A549 treated with CORT108297 at 1 μM for 4 hours (cell line): ENCODE data around the gene TECPR2. TPM values are rescaled to one million over a fixed set of nuclear protein-coding genes. Genes with fewer than 3 reads are reported as not detected.

Experiments
- total RNA-seq: library from RNA; stranded (reverse); fragments of 200-300 nt; extraction: Qiagen RNA extraction; gene quantifications from 5 replicates; pipeline ENCODE4 v1.2.3, GENCODE V29; 2022

The TECPR2 gene, protein sequence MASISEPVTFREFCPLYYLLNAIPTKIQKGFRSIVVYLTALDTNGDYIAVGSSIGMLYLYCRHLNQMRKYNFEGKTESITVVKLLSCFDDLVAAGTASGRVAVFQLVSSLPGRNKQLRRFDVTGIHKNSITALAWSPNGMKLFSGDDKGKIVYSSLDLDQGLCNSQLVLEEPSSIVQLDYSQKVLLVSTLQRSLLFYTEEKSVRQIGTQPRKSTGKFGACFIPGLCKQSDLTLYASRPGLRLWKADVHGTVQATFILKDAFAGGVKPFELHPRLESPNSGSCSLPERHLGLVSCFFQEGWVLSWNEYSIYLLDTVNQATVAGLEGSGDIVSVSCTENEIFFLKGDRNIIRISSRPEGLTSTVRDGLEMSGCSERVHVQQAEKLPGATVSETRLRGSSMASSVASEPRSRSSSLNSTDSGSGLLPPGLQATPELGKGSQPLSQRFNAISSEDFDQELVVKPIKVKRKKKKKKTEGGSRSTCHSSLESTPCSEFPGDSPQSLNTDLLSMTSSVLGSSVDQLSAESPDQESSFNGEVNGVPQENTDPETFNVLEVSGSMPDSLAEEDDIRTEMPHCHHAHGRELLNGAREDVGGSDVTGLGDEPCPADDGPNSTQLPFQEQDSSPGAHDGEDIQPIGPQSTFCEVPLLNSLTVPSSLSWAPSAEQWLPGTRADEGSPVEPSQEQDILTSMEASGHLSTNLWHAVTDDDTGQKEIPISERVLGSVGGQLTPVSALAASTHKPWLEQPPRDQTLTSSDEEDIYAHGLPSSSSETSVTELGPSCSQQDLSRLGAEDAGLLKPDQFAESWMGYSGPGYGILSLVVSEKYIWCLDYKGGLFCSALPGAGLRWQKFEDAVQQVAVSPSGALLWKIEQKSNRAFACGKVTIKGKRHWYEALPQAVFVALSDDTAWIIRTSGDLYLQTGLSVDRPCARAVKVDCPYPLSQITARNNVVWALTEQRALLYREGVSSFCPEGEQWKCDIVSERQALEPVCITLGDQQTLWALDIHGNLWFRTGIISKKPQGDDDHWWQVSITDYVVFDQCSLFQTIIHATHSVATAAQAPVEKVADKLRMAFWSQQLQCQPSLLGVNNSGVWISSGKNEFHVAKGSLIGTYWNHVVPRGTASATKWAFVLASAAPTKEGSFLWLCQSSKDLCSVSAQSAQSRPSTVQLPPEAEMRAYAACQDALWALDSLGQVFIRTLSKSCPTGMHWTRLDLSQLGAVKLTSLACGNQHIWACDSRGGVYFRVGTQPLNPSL (N-terminal part only)
- 5.3 to 9.9 TPM (median 7.0 TPM) in 5 replicates for total RNA-seq

DNA sequence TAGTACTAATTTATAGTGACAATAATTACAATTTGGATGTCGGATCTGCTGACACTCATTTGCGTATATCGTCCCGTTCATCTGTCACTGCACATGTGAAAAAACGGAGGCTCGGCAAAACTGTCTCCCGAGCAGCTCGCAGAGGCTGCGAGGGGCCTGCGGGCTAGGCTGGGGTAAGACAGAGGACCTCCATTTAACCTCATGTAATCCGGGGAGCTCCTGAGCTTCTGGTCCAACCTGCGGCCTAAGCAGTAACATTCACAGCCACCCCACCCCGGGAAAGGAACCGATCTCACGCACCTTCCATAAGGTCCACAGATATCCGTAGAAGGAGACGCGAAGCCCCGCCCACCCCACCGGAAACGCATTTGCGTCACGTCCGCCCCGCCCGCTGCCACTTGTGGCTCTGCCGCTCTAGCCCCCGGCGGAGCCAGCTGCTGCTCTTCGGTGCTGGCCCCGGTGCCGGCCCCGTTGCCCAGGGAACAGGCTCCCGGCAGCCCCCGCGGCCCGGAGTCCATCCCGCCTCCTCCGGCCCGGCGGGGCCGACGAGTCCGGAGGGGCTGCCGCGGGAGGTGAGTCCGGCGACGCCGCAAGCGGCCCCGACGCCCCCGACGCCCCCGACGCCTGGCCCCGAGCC is at the start of gene TECPR2, which contains the start of gene CINP:
TECPR2 (plus strand) TSS at position 397 of the 637 bp plus-strand sequence. CDS start 13,781 bp downstream, outside the sequence.
CINP (minus strand) TSS at position 346 of the 637 bp plus-strand sequence; CDS start at position 307, 39 bp downstream.

DNA sequence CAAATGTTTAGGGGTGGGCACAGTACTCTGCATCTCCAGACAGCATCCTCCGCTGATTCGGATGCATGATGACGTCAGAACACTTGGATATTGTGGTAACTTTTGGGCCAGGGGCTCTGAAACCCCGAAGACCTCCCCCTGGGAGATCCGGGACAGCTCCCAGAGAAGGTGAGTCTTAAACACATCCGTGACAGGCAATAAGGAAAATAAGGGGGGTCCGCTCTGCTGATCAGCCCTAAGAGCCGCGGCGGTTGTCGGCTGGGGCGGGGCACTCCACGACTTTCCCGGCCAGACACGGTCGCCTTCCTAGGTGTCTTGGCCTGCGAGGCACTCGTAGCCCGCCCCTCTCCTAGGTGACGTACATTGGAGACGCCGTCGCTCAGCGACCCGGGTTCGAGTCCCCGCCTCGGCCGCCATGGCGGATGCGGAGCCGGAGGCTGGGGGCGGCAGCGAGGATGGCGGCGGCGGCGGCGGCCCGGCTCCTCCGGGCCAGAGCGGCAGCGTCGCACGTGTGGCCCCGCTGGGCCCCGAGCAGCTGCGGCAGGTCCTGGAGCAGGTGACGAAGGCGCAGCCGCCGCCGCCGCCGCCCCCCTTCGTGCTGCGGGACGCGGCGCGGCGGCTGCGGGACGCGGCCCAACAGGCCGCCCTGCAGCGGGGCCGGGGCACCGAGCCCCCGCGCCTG is 43.2 kb upstream of the TECPR2 start, which contains the start of gene ZNF839:
ZNF839 (plus strand) TSS at position 396 of the 682 bp plus-strand sequence; CDS start at position 416, 20 bp downstream.

DNA sequence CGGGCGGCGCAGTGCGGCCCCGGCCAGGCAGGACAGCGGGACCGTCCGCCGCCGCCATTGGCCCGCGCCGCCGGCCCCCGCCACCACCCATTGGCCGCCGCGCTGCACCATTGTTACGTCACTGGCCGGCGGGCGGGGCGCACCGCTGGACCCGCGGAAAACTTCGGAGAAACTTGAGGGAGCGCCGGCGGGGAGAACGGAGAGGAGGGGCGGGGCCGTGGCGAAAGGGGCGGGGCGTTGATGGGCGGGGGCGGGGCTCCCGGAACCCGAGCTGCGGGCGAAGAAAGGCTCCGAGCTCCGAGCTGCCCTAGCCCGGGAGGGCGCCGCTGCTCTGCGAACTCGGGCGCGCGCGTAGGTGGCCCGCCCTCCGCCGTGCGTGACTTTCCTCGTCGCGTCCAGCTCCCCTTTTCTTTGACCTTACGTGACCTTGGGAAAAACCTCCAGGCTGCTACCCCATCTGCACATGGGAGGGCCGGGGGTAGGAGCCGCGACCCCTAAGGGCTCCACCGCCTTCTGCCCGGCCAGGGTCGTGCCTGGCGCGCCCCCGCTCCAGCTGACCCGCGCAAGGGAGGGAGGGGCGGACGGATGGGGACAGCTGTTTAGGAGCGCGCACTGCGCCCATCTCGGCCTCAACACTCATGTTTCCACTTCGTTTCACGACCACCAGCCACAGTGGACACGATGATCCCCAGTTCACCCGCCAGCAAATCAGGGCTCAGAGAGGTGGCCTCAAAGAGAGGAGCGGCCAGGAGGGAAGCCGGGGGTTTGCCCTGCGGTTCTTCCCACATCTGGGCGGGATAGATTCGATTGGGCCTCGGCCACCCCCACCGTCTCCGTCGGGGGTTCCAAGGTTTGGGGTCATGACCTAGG is 147.2 kb downstream of the TECPR2 start, which contains the start of gene ANKRD9:
ANKRD9 (minus strand) TSS at position 31 of the 870 bp plus-strand sequence. CDS start 1,887 bp downstream, outside the sequence.

Other genes with a start within 250 kb of the TECPR2 start
- 19.7 to 22.7 TPM (median 21.4 TPM) in 5 replicates for gene WDR20, start 223.0 kb upstream of the TECPR2 start, total RNA-seq
- gene MOK, start 57.8 kb upstream of the TECPR2 start, total RNA-seq, result 23.3 to 26.3 TPM (median 25.2 TPM) in 5 replicates
- 5.9 to 6.8 TPM (median 6.3 TPM) in 5 replicates for gene ZNF839, start 43.2 kb upstream of the TECPR2 start, total RNA-seq
- 55.5 to 69.6 TPM (median 56.2 TPM) in 5 replicates for gene CINP, start 51 bp upstream of the TECPR2 start, total RNA-seq
- 4.4 to 13.9 TPM (median 11.5 TPM) in 5 replicates for gene ANKRD9, start 146.8 kb downstream of the TECPR2 start, total RNA-seq
- gene RCOR1, start 229.7 kb downstream of the TECPR2 start, total RNA-seq, result 20.6 to 27.8 TPM (median 25.4 TPM) in 5 replicates